GM18520 (cell line): ENCODE results near the gene GPR119.
"Not testable (repeated sequence)": the region's sequence is repeated elsewhere in the genome, so short reads cannot be mapped to it uniquely, and the experiment has no call there.

ENCODE experiments used
- ATAC-seq: cut with Tn5 transposase; IDR thresholded peaks from one replicate; pipeline ENCODE4 v1.9.1; 2021; ENCODE audit not compliant: unreplicated experiment

The GPR119 gene

DNA sequence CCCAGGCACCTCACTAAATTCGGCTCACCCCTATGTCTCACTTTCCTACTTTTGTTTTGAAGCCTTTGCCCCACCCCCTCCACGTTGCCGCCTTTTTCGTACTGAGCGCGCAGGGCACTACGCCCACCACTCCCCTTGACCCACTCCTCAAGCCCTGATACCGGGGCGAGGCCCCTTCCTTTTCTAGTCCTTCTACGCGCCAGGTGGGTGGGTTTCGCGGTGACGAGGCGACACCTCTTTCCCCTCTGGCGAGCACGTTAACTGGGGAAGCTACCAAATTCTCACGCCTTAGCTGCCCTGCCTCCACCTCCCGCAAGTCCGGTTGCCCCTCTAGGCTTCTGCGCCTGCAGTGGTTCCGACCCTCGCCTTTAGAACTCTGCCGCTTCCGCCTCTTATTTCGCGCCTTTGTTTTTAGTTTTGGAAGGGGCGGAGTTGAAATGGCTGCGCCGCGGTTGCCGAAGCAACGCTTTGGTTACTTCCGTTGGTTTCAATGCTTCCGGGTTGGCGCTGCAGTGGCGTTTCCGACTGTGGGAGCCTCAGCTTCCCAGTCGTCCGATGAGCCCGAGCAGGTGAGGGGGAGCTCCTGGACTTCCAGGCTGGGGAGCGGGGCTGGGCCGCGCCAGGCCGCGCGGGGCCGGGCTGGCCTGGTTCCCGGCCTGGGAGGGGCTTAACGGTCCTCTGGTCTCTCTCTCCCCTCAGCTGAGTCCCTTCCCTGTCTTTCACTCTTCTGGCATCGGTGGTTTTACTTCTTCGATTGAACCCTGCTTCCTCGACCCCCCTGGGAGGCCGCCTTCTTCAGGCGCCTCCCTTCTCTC, 45.9 kb downstream of the GPR119 start, which contains the start of gene SLC25A14:
SLC25A14 (plus strand) TSS at position 512 of the 815 bp plus-strand sequence. CDS start 360 bp downstream, outside the sequence.
- ATAC-seq, result peak; percentile 97

DNA sequence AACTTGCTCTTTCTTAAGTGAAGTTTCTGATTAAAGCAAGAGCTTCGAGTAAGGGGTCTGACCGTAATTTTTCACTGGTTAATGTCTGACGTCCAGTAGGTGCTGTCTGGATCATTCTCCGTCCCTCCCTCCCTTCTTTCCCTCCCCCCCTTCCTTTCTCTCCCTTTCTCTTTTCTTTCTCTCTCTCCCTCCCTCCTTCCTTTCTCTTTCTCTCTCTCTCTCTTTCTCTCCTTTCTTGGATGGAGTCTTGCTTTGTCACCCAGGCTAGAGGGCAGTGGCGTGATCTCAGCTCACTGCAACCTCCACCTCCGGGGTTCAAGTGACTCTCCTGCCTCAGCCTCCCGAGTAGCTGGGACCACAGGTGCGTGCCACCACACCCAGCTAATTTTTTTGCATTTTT, 46.6 kb downstream of the GPR119 start:
- not testable (repeated sequence) for ATAC-seq

DNA sequence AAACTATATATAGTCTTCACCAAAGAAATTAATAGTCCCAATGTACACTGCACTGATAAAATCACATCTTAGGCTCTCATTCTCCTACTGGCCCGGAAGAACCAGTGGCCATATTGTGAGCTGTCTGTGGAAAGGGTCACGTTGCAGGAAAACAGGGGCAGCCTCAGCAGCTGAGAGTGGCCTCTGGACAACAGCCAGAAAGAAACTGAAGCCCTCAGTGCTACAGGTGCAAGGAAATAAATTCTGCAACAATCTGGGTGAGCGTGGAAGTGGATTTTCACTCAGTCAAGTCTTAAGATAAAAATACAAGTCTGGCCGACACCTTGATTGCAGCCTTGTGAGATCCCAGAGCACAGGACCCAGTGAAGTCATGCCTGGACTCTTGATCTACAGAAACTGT, 48.9 kb downstream of the GPR119 start:
- ATAC-seq, result no peak
